Right atrium auricular region (tissue), 2 donors: ENCODE data around the gene WDFY2. TPM values are rescaled to one million over a fixed set of nuclear protein-coding genes. Genes with fewer than 3 reads are reported as not detected.

ENCODE experiments used
- DNase-seq: peaks from one replicate; pipeline ENCODE4 v3.0.0-alpha.2; 2019; ENCODE audit warnings: low spot score
- H3K27ac ChIP-seq, 2 donors: fragments of 200-600 bp; sonication (generic); 1 replicate in 1 of 2; 2 replicates in 1 of 2; pipeline ENCODE4 v1.5.1; 2016 to 2019
- H3K27me3 ChIP-seq, 2 donors: fragments of 200-600 bp; sonication (generic); one replicate each; pipeline versions ENCODE4 v1.5.1 to v1.6.0; 2017 to 2019
- H3K36me3 ChIP-seq: fragments of 200-600 bp; sonication (generic); one replicate; pipeline ENCODE4 v1.5.1; 2016
- H3K4me1 ChIP-seq, 2 donors: fragments of 200-600 bp; sonication (generic); one replicate each; pipeline versions ENCODE4 v1.5.1 to v1.6.0; 2017 to 2019
- H3K4me3 ChIP-seq, 2 donors: fragments of 200-600 bp; sonication (generic); 1 replicate in 1 of 2; 2 replicates in 1 of 2; pipeline ENCODE4 v1.5.1; 2017 to 2019; ENCODE audit warnings: mild to moderate bottlenecking in 1 of 2, moderate library complexity in 1 of 2
- H3K9me3 ChIP-seq, 2 donors: fragments of 200-600 bp; sonication (generic); one replicate each; pipeline ENCODE4 v1.5.1; 2019
- CTCF ChIP-seq, 2 donors: fragments of 200-600 bp; sonication (generic); IDR thresholded peaks; one replicate each; pipeline ENCODE4 v1.5.1; 2019; ENCODE audit warnings: antibody characterized with exemption in 2 of 2
- total RNA-seq, 2 donors: library from RNA; depleted of rRNA; stranded (reverse); fragments of >200 nt; gene quantifications; one replicate each; pipeline ENCODE4 v1.1.0, GENCODE V29; 2016

WDFY2 gene
- total RNA-seq, 2 donors from 2014 or later: 2.3 to 3.8 TPM

GRCh38 chr13:51745243-51745642 is 161.0 kb downstream of the WDFY2 start:
- Histone ChIP-seq H3K27ac (no peak overlapping the region), H3K36me3 (peaks cover 7% of the 10 kb centered on the region), H3K27me3 (no peaks in the 10 kb centered on the region), H3K4me3 (no peak overlapping the region), H3K4me1 (peaks cover 0 to 5% of the 10 kb centered on the region in 2 donors), H3K9me3 (peaks cover 0 to 14% of the 10 kb centered on the region in 2 donors)
- DNase-seq: no peak
- TF ChIP-seq CTCF (IDR thresholded peaks at IDR 0.05): no peak

GRCh38 chr13:51746802-51747201 is 162.5 kb downstream of the WDFY2 start:
- Histone ChIP-seq H3K4me3 (no peak overlapping the region), H3K9me3 (peaks cover 0 to 14% of the 10 kb centered on the region in 2 donors), H3K36me3 (peaks cover 7% of the 10 kb centered on the region), H3K27me3 (no peaks in the 10 kb centered on the region), H3K4me1 (no peaks in the 10 kb centered on the region), H3K27ac (peak overlapping the region; percentile 17 to 39)
- no peak for DNase-seq
- TF ChIP-seq CTCF (IDR thresholded peaks at IDR 0.05): no peak

GRCh38 chr13:51747438-51748434 is 163.5 kb downstream of the WDFY2 start:
- no peak for DNase-seq
- Histone ChIP-seq H3K9me3 (peaks cover 0 to 14% of the 10 kb centered on the region in 2 donors), H3K27ac (peak overlapping the region; percentile 17 to 39), H3K4me1 (no peaks in the 10 kb centered on the region), H3K4me3 (no peak overlapping the region), H3K27me3 (no peaks in the 10 kb centered on the region), H3K36me3 (peaks cover 7% of the 10 kb centered on the region)
- TF ChIP-seq CTCF (IDR thresholded peaks at IDR 0.05): no peak

- H3K36me3 ChIP-seq: peaks cover 8% of the 10 kb centered on the region
- no peaks in the 10 kb centered on the region for H3K27me3 ChIP-seq
- no peak for TF ChIP-seq CTCF (IDR thresholded peaks at IDR 0.05)
- no peak for DNase-seq
- H3K9me3 ChIP-seq: no peaks in the 10 kb centered on the region
- no peak overlapping the region for H3K4me3 ChIP-seq
- H3K27ac ChIP-seq: no peak overlapping the region
- H3K4me1 ChIP-seq: no peaks in the 10 kb centered on the region
These were observed 172.4 kb downstream of the WDFY2 start for GRCh38 chr13:51756651-51757050.

GRCh38 chr13:51758691-51759090 is 174.4 kb downstream of the WDFY2 start:
- Histone ChIP-seq H3K4me3 (no peak overlapping the region), H3K27me3 (no peaks in the 10 kb centered on the region), H3K4me1 (peaks cover 0 to 3% of the 10 kb centered on the region in 2 donors), H3K9me3 (no peaks in the 10 kb centered on the region), H3K36me3 (peaks cover 8% of the 10 kb centered on the region), H3K27ac (no peak overlapping the region)
- DNase-seq: no peak
- TF ChIP-seq CTCF (IDR thresholded peaks at IDR 0.05): no peak
